SK-N-MC (cell line): Measurements from ENCODE around the gene SNRPA1.
A peak's percentile ranks its signal among the peaks of the same experiment; 100 is the strongest.
"Not testable (repeated sequence)": the region's sequence is repeated elsewhere in the genome, so short reads cannot be mapped to it uniquely, and the experiment has no call there.

ENCODE experiments used
- DNase-seq: peaks from one replicate; pipeline ENCODE4 v3.0.0-alpha.2; 2011; ENCODE audit warnings: low read depth, low spot score
- H3K27ac ChIP-seq: fragments of 200-600 bp; sonication (generic); 2 replicates; pipeline ENCODE4 v1.5.1; 2016; ENCODE audit warnings: mixed run types
- H3K36me3 ChIP-seq: fragments of 200-600 bp; sonication (generic); 2 replicates; pipeline ENCODE4 v1.6.1; 2017; ENCODE audit warnings: antibody characterized with exemption, low read length, mixed read lengths; ENCODE audit not compliant: insufficient read depth
- H3K4me3 ChIP-seq: fragments of 200-600 bp; sonication (generic); 2 replicates; pipeline ENCODE4 v1.5.1; 2016
- H3K9ac ChIP-seq: fragments of 200-600 bp; sonication (generic); 2 replicates; pipeline ENCODE4 v1.8.0; 2017; ENCODE audit warnings: mixed run types, mixed read lengths; ENCODE audit not compliant: insufficient read length
- H3K9me3 ChIP-seq: fragments of 200-600 bp; sonication (generic); 2 replicates; pipeline ENCODE4 v1.6.1; 2017; ENCODE audit warnings: low read depth, mild to moderate bottlenecking, antibody characterized with exemption, low read length, moderate library complexity, mixed read lengths
- EZH2 ChIP-seq: fragments of 200-600 bp; sonication (generic); IDR thresholded peaks from one replicate; pipeline ENCODE4 v1.6.1; 2017; ENCODE audit warnings: antibody characterized with exemption
- FOXP2 ChIP-seq: optimal IDR thresholded peaks from 2 replicates; pipeline ENCODE3; 2011; ENCODE audit warnings: mild to moderate bottlenecking, moderate library complexity; ENCODE audit not compliant: insufficient read depth; ENCODE audit errors: extremely low read length, control extremely low read depth
- POLR2AphosphoS5 ChIP-seq: IDR thresholded peaks from 2 replicates; pipeline ENCODE4 v1.6.1; 2012; ENCODE audit warnings: mild to moderate bottlenecking, low read depth, low read length, borderline replicate concordance

Gene SNRPA1

GRCh38 chr15:101307048-101307896 lies 12.2 kb upstream of the SNRPA1 start:
- Histone ChIP-seq H3K36me3 (no peaks in the 10 kb centered on the region), H3K9ac (no peak overlapping the region), H3K27ac (no peak overlapping the region), H3K9me3 (no peaks in the 10 kb centered on the region), H3K4me3 (no peak overlapping the region)
- TF ChIP-seq POLR2AphosphoS5 (no peak), FOXP2 (no peak), EZH2 (no peak)
- DNase-seq, result no peak

- no peak for DNase-seq
- H3K9ac ChIP-seq, result no peak overlapping the region
- no peaks in the 10 kb centered on the region for H3K36me3 ChIP-seq
- TF ChIP-seq POLR2AphosphoS5, result no peak
- no peak for TF ChIP-seq EZH2
- no peak for TF ChIP-seq FOXP2
- H3K9me3 ChIP-seq, result no peaks in the 10 kb centered on the region
- no peak overlapping the region for H3K4me3 ChIP-seq
- no peak overlapping the region for H3K27ac ChIP-seq
These were observed 11.4 kb upstream of the SNRPA1 start for GRCh38 chr15:101306341-101307047.

- H3K27ac ChIP-seq, result no peak overlapping the region
- no peak overlapping the region for H3K4me3 ChIP-seq
- no peak overlapping the region for H3K9ac ChIP-seq
- H3K36me3 ChIP-seq, result no peaks in the 10 kb centered on the region
- no peaks in the 10 kb centered on the region for H3K9me3 ChIP-seq
- TF ChIP-seq POLR2AphosphoS5, result no peak
- no peak for TF ChIP-seq EZH2
- no peak for TF ChIP-seq FOXP2
- no peak for DNase-seq
These were observed 10.8 kb upstream of the SNRPA1 start for GRCh38 chr15:101305820-101306255.

GRCh38 chr15:101303408-101303807 lies 8.4 kb upstream of the SNRPA1 start:
- no peak overlapping the region for H3K9ac ChIP-seq
- no peaks in the 10 kb centered on the region for H3K36me3 ChIP-seq
- H3K27ac ChIP-seq, result no peak overlapping the region
- H3K4me3 ChIP-seq, result no peak overlapping the region
- no peaks in the 10 kb centered on the region for H3K9me3 ChIP-seq
- TF ChIP-seq POLR2AphosphoS5 (no peak), FOXP2 (no peak), EZH2 (no peak)
- no peak for DNase-seq

GRCh38 chr15:101296418-101297405 lies 1.7 kb upstream of the SNRPA1 start:
- no peak for DNase-seq
- Histone ChIP-seq H3K9ac (peak overlapping the region; percentile 98), H3K4me3 (peak overlapping the region; percentile 96), H3K9me3 (no peaks in the 10 kb centered on the region), H3K36me3 (peaks cover 12% of the 10 kb centered on the region), H3K27ac (peak overlapping the region; percentile 73; the same call in 1 of the 2 replicates)
- no peak for TF ChIP-seq FOXP2
- no peak for TF ChIP-seq POLR2AphosphoS5
- no peak for TF ChIP-seq EZH2

- Histone ChIP-seq H3K9ac (peak overlapping the region; percentile 98), H3K36me3 (peaks cover 20% of the 10 kb centered on the region), H3K4me3 (peak overlapping the region; percentile 96), H3K27ac (peak overlapping the region; percentile 73; the same call in 1 of the 2 replicates), H3K9me3 (no peaks in the 10 kb centered on the region)
- TF ChIP-seq FOXP2 (no peak), POLR2AphosphoS5 (no peak)
- DNase-seq, result no peak
These were observed 636 bp upstream of the SNRPA1 start for GRCh38 chr15:101295607-101296161.

- peak overlapping the region; percentile 96 for H3K4me3 ChIP-seq
- peak overlapping the region; percentile 98 for H3K9ac ChIP-seq
- no peaks in the 10 kb centered on the region for H3K9me3 ChIP-seq
- no peak for TF ChIP-seq EZH2
- TF ChIP-seq POLR2AphosphoS5, result no peak
- TF ChIP-seq FOXP2, result no peak
- peaks cover 43% of the 10 kb centered on the region for H3K36me3 ChIP-seq
- no peak for DNase-seq
- no peak overlapping the region for H3K27ac ChIP-seq
These were observed 1.9 kb downstream of the SNRPA1 start for GRCh38 chr15:101293122-101293521.

- H3K36me3 ChIP-seq, result peaks cover 81% of the 10 kb centered on the region
- peak; percentile 45 for DNase-seq
- no peak overlapping the region for H3K27ac ChIP-seq
- H3K9me3 ChIP-seq, result no peaks in the 10 kb centered on the region
- no peak overlapping the region for H3K9ac ChIP-seq
- no peak for TF ChIP-seq POLR2AphosphoS5
- TF ChIP-seq EZH2, result no peak
- no peak for TF ChIP-seq FOXP2
- no peak overlapping the region for H3K4me3 ChIP-seq
These were observed 6.0 kb downstream of the SNRPA1 start for GRCh38 chr15:101288905-101289513.

- not testable (repeated sequence) for DNase-seq, H3K27ac ChIP-seq, H3K9me3 ChIP-seq, H3K4me3 ChIP-seq, H3K9ac ChIP-seq
- peaks cover 92% of the 10 kb centered on the region for H3K36me3 ChIP-seq
These were observed 7.7 kb downstream of the SNRPA1 start for GRCh38 chr15:101287342-101287741.
